ENCODE data around the gene OTUB1.

GRCh38 chr11:64008914-64009633, 22.8 kb downstream of the OTUB1 start:
- TF ChIP-seq CTCF (conservative IDR thresholded peaks at IDR 0.05) (no peak), EZH2 (IDR thresholded peaks at IDR 0.05; ENCODE audit: low read depth) (no peak)
